ENCODE results near the gene MLF1. TPM values are rescaled to one million over a fixed set of nuclear protein-coding genes. Genes with fewer than 3 reads are reported as not detected.
"Not testable (repeated sequence)": the region's sequence is repeated elsewhere in the genome, so short reads cannot be mapped to it uniquely, and the experiment has no call there.

MLF1 gene
- total RNA-seq, 5 donors from 2014 or later (not counting 1 experiment from before 2014, with no cell fraction given), result 0.54 to 8.4 (median 1.5) TPM

GRCh38 chr3:158535918-158536317, 35.1 kb upstream of the MLF1 start:
- ATAC-seq (replicated peaks in 1 of 4) (no peak), DNase-seq (no peak)
- CTCF ChIA-PET, result no interaction called here
- no peaks in the 10 kb centered on the region for H3K36me3 ChIP-seq (ENCODE audit: control insufficient read depth in 2 of 2, extremely low read depth in 1 of 2, insufficient read depth in 1 of 2, low read length in 1 of 2)
- no CpG with 5 or more reads among the region's 2 CpGs for WGBS (ENCODE audit: insufficient coverage)
- no peaks in the 10 kb centered on the region for H3K4me1 ChIP-seq (ENCODE audit: control insufficient read depth in 1 of 2, extremely low read depth in 1 of 2, insufficient read depth in 2 of 2, low read length in 2 of 2)
- H3K4me3 Mint-ChIP-seq, result no peak overlapping the region
- no peaks in the 10 kb centered on the region for H3K9me3 Mint-ChIP-seq
- H3K27me3 ChIP-seq (replicated peaks in 1 of 2; ENCODE audit: control insufficient read depth in 2 of 2, extremely low read depth in 1 of 2, insufficient read depth in 2 of 2, low read length in 1 of 2), result no peaks in the 10 kb centered on the region
- H3K27ac Mint-ChIP-seq, result no peak overlapping the region
- H3K9me3 ChIP-seq, result no peaks in the 10 kb centered on the region
- H3K4me1 Mint-ChIP-seq, result no peaks in the 10 kb centered on the region
- peaks cover 3% of the 10 kb centered on the region for H3K36me3 Mint-ChIP-seq
- H3K4me3 ChIP-seq (ENCODE audit: control insufficient read depth in 1 of 2, extremely low read depth in 1 of 2, low read length in 1 of 2), result no peak overlapping the region
- H3K27me3 Mint-ChIP-seq, result no peaks in the 10 kb centered on the region
- no peak overlapping the region for H3K27ac ChIP-seq (ENCODE audit: low read length)
- POLR2A ChIA-PET, result no interaction called here

- Mint-ChIP-seq H3K4me3 (no peak overlapping the region), H3K27me3 (no peaks in the 10 kb centered on the region), H3K4me1 (no peaks in the 10 kb centered on the region), H3K27ac (no peak overlapping the region), H3K36me3 (peaks cover 22% of the 10 kb centered on the region), H3K9me3 (no peaks in the 10 kb centered on the region)
- peak in 1 of 4 experiments; percentile 39 for ATAC-seq (replicated peaks in 1 of 4)
- Histone ChIP-seq H3K4me3 (ENCODE audit: control insufficient read depth in 1 of 2, extremely low read depth in 1 of 2, low read length in 1 of 2) (no peak overlapping the region), H3K27ac (ENCODE audit: low read length) (no peak overlapping the region), H3K27me3 (replicated peaks in 1 of 2; ENCODE audit: control insufficient read depth in 2 of 2, extremely low read depth in 1 of 2, insufficient read depth in 2 of 2, low read length in 1 of 2) (no peaks in the 10 kb centered on the region), H3K36me3 (ENCODE audit: control insufficient read depth in 2 of 2, extremely low read depth in 1 of 2, insufficient read depth in 1 of 2, low read length in 1 of 2) (no peaks in the 10 kb centered on the region), H3K4me1 (ENCODE audit: control insufficient read depth in 1 of 2, extremely low read depth in 1 of 2, insufficient read depth in 2 of 2, low read length in 2 of 2) (no peaks in the 10 kb centered on the region), H3K9me3 (no peaks in the 10 kb centered on the region)
- peak in 25 of 35 experiments; percentile 0 to 67 (median 24) for DNase-seq
- POLR2A ChIA-PET, result interaction anchor here in 1 of 2 donors (0.6 kb wide), 1 partner anchor 981 kb away, joined by 3 read pairs; no protein-coding TSS in a partner anchor
- WGBS (ENCODE audit: insufficient coverage), result no CpG with 5 or more reads among the region's 3 CpGs
- CTCF ChIA-PET, result interaction anchor here (0.5 to 1.7 kb wide), 8 partner anchors 9 to 273 kb away, joined by 3 to 5 read pairs (median 4); partner anchors contain the start of gene GFM1 (in 1 of the 2)
Measured at GRCh38 chr3:158539414-158540014, 31.5 kb upstream of the MLF1 start.

- 100% methylated on average over 1 of the region's 1 CpG for WGBS (ENCODE audit: insufficient coverage)
- Mint-ChIP-seq H3K36me3 (peaks cover 26% of the 10 kb centered on the region), H3K4me3 (no peak overlapping the region), H3K27ac (no peak overlapping the region), H3K9me3 (no peaks in the 10 kb centered on the region), H3K4me1 (no peaks in the 10 kb centered on the region), H3K27me3 (no peaks in the 10 kb centered on the region)
- H3K36me3 ChIP-seq (ENCODE audit: control insufficient read depth in 2 of 2, extremely low read depth in 1 of 2, insufficient read depth in 1 of 2, low read length in 1 of 2), result no peaks in the 10 kb centered on the region
- no peak for ATAC-seq (replicated peaks in 1 of 4)
- no peaks in the 10 kb centered on the region for H3K4me1 ChIP-seq (ENCODE audit: control insufficient read depth in 1 of 2, extremely low read depth in 1 of 2, insufficient read depth in 2 of 2, low read length in 2 of 2)
- no peaks in the 10 kb centered on the region for H3K27me3 ChIP-seq (replicated peaks in 1 of 2; ENCODE audit: control insufficient read depth in 2 of 2, extremely low read depth in 1 of 2, insufficient read depth in 2 of 2, low read length in 1 of 2)
- DNase-seq, result no peak
- ChIA-PET CTCF (interaction anchor here (0.7 to 1.7 kb wide), 5 partner anchors 10 to 251 kb away, joined by 3 to 5 read pairs (median 4); partner anchors contain the start of gene GFM1 (in 1 of the 2)), POLR2A (no interaction called here)
- no peak overlapping the region for H3K4me3 ChIP-seq (ENCODE audit: control insufficient read depth in 1 of 2, extremely low read depth in 1 of 2, low read length in 1 of 2)
- no peaks in the 10 kb centered on the region for H3K9me3 ChIP-seq
- H3K27ac ChIP-seq (ENCODE audit: low read length), result no peak overlapping the region
Measured at GRCh38 chr3:158540066-158540465, 30.9 kb upstream of the MLF1 start.

GRCh38 chr3:158548691-158549090, 22.3 kb upstream of the MLF1 start:
- Mint-ChIP-seq H3K4me1 (no peaks in the 10 kb centered on the region), H3K4me3 (no peak overlapping the region), H3K9me3 (peaks cover 3% of the 10 kb centered on the region in 3 donors), H3K36me3 (peaks cover 42% of the 10 kb centered on the region), H3K27me3 (no peaks in the 10 kb centered on the region), H3K27ac (no peak overlapping the region)
- Histone ChIP-seq H3K27me3 (replicated peaks in 1 of 2; ENCODE audit: control insufficient read depth in 2 of 2, extremely low read depth in 1 of 2, insufficient read depth in 2 of 2, low read length in 1 of 2) (no peaks in the 10 kb centered on the region), H3K27ac (ENCODE audit: low read length) (no peak overlapping the region), H3K9me3 (no peaks in the 10 kb centered on the region), H3K4me1 (ENCODE audit: control insufficient read depth in 1 of 2, extremely low read depth in 1 of 2, insufficient read depth in 2 of 2, low read length in 2 of 2) (no peaks in the 10 kb centered on the region), H3K36me3 (ENCODE audit: control insufficient read depth in 2 of 2, extremely low read depth in 1 of 2, insufficient read depth in 1 of 2, low read length in 1 of 2) (no peaks in the 10 kb centered on the region), H3K4me3 (ENCODE audit: control insufficient read depth in 1 of 2, extremely low read depth in 1 of 2, low read length in 1 of 2) (no peak overlapping the region)
- ATAC-seq (replicated peaks in 1 of 4), result no peak
- no peak for DNase-seq
- ChIA-PET POLR2A (no interaction called here), CTCF (interaction anchor here (0.6 to 1.2 kb wide), 2 partner anchors 9 to 42 kb away, joined by 4 to 5 read pairs; no protein-coding TSS in a partner anchor)
- no CpG with 5 or more reads among the region's 4 CpGs for WGBS (ENCODE audit: insufficient coverage)

GRCh38 chr3:158549938-158550337, 21.1 kb upstream of the MLF1 start:
- H3K9me3 Mint-ChIP-seq; H3K4me3 ChIP-seq (ENCODE audit: control insufficient read depth in 1 of 2, extremely low read depth in 1 of 2, low read length in 1 of 2); H3K9me3 ChIP-seq; H3K4me1 Mint-ChIP-seq; H3K27ac Mint-ChIP-seq; H3K36me3 ChIP-seq (ENCODE audit: control insufficient read depth in 2 of 2, extremely low read depth in 1 of 2, insufficient read depth in 1 of 2, low read length in 1 of 2); H3K27ac ChIP-seq (ENCODE audit: low read length); ATAC-seq (replicated peaks in 1 of 4); H3K27me3 Mint-ChIP-seq; H3K4me1 ChIP-seq (ENCODE audit: control insufficient read depth in 1 of 2, extremely low read depth in 1 of 2, insufficient read depth in 2 of 2, low read length in 2 of 2); POLR2A ChIA-PET; H3K27me3 ChIP-seq (replicated peaks in 1 of 2; ENCODE audit: control insufficient read depth in 2 of 2, extremely low read depth in 1 of 2, insufficient read depth in 2 of 2, low read length in 1 of 2); DNase-seq; H3K4me3 Mint-ChIP-seq: not testable (repeated sequence)
- WGBS (ENCODE audit: insufficient coverage), result 90% methylated on average over 2 of the region's 9 CpGs
- H3K36me3 Mint-ChIP-seq, result peaks cover 33% of the 10 kb centered on the region
- CTCF ChIA-PET, result interaction anchor here in 1 of 2 donors (1.6 kb wide), 1 partner anchor 10 kb away, joined by 5 read pairs; no protein-coding TSS in a partner anchor

GRCh38 chr3:158552124-158552523, 18.9 kb upstream of the MLF1 start:
- Histone ChIP-seq H3K4me3 (ENCODE audit: control insufficient read depth in 1 of 2, extremely low read depth in 1 of 2, low read length in 1 of 2) (no peak overlapping the region), H3K36me3 (ENCODE audit: control insufficient read depth in 2 of 2, extremely low read depth in 1 of 2, insufficient read depth in 1 of 2, low read length in 1 of 2) (no peaks in the 10 kb centered on the region), H3K27me3 (replicated peaks in 1 of 2; ENCODE audit: control insufficient read depth in 2 of 2, extremely low read depth in 1 of 2, insufficient read depth in 2 of 2, low read length in 1 of 2) (peaks cover 0 to 7% of the 10 kb centered on the region in 2 experiments), H3K4me1 (ENCODE audit: control insufficient read depth in 1 of 2, extremely low read depth in 1 of 2, insufficient read depth in 2 of 2, low read length in 2 of 2) (no peaks in the 10 kb centered on the region), H3K9me3 (no peaks in the 10 kb centered on the region), H3K27ac (ENCODE audit: low read length) (no peak overlapping the region)
- no peaks in the 10 kb centered on the region for H3K4me1 Mint-ChIP-seq
- DNase-seq (no peak), ATAC-seq (replicated peaks in 1 of 4) (no peak)
- H3K27me3 Mint-ChIP-seq, result peaks cover 2 to 5% of the 10 kb centered on the region in 2 donors
- no peak overlapping the region for H3K27ac Mint-ChIP-seq
- peaks cover 1 to 3% (median 3%) of the 10 kb centered on the region in 3 donors for H3K9me3 Mint-ChIP-seq
- H3K36me3 Mint-ChIP-seq, result peaks cover 26% of the 10 kb centered on the region
- CTCF ChIA-PET, result no interaction called here
- POLR2A ChIA-PET, result no interaction called here
- WGBS (ENCODE audit: insufficient coverage), result no CpG with 5 or more reads among the region's 2 CpGs
- H3K4me3 Mint-ChIP-seq, result no peak overlapping the region

Data from T-cell (primary cell).